Measurements from ENCODE around the gene SAMD13.

The SAMD13 gene, protein sequence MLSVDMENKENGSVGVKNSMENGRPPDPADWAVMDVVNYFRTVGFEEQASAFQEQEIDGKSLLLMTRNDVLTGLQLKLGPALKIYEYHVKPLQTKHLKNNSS

DNA sequence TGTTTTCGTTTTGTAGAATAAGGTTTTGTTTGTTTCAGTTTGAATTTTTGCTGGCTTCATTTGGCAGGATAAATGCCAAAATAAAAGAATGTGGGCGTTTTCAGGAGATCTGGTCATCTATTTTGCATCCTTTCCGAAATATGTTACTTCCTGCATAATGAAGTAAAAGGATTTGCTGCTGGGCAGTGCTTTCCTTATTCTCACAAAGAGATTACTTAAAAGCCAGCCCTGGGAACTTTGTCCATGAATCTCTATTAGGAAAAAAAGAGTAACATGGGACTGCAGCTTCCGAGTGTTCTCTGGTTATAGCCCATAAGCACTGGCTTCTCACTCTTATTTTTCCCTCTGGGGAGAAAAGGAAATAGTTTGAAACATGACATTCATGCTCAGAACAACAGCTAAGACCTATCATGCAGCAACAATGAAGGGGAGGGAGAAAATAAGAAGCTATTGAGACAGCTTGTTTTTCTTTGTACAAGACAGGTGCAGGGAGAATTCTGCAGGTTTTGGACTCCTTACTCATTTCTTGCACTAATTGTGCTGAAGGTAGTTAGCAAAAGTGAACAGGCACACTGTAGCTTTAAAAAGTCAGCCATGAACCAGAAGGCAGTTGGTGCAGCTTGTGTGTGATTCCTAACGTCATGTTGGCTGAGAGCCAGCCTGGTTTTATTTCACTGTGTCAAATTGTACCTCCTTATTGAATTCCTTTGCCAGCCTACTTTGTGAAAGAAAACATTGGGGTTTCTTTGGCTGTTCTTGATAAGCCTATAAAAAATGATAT lies at the start of gene SAMD13:
Gene SAMD13 (plus strand): TSS at position 705 of the 781 bp plus-strand sequence. CDS start 1,527 bp downstream, outside the sequence.
- peak in 2 of 3 donors; percentile 2 to 6 for DNase-seq (ENCODE audit: low read depth in 3 of 3)

DNA sequence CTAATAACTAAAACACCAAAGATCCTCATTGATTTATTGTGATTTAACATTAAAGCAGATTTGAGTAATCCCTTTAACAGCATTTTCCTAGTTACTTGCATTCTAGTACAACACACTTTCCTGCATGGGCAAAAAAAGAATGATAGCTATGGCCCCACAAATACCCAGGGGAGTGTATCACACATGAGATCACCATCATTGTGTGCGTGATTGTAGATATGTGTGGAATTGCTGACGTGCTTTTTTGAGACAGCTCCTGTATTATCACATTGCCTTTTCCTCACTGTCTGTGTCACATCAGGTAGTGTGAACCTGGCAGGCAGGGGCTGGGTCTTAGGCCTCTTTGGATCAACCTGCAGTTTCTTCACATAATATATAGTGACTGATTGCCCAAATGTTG lies 48.5 kb upstream of the SAMD13 start:
- DNase-seq (ENCODE audit: low read depth in 3 of 3) = no peak

DNA sequence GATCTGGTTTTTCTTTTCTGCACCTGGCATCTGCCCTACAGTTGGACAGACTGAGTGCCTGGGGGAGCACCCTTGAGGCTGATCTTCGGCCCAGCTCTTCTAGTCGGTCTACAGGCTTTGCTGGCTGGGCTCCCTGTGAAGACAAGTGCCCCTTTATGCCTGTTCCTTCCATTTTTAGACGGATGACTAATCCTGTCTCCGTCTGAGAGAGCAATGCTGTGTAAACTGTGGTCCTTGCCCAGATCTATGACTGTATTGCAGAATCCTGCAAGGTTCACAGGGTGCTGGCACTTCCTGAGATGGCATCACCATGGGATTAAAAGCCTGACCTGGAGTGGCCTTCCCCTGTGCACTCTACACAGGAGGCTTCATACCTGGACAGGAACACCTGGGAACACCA lies 47.6 kb upstream of the SAMD13 start:
- DNase-seq (ENCODE audit: low read depth in 3 of 3) = no peak

DNA sequence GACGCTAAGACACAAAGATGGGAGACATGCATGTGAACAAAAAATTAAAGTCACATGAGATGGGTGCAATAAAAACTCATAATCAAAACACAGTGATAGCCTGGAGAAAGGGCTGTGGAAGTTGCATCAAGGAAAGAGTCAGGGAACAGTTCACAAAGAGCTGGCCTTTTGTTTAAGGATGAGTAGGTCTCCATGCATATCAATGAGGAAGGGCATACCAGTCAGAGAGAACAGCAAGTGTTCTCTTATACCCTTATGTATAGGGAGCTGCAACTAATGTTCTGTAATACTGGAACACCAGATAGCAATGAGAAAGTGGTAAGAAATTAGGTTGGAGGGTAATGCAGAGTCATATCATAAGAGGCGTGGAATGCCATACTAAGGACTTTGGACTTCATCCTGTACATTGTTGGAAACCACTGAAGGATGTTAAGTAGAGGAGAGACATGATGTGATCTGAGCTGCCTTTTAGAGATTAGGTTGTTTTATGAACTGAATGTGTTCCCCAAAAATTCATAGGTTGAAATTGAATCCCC lies 46.7 kb upstream of the SAMD13 start:
- no peak for DNase-seq (ENCODE audit: low read depth in 3 of 3)

DNA sequence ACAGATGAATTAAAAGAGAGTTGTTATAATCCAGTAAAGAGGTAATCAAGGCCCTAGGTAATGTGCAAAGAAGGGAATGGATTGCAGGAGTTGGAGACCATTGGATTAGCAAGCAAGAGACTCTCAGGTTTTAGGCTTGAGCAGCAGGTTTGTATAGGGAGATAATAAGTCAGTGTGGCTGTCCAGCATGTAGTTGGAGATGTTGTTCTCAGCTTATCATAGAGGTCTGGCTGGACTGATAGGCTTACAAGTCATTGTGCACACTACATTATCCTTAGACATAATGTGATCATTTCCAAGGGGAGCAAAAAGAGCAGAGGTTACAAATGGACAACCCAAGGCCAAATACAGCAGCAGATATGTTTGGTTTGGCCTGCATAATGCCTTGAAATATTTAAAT lies 45.9 kb upstream of the SAMD13 start:
- no peak for DNase-seq (ENCODE audit: low read depth in 3 of 3)

DNA sequence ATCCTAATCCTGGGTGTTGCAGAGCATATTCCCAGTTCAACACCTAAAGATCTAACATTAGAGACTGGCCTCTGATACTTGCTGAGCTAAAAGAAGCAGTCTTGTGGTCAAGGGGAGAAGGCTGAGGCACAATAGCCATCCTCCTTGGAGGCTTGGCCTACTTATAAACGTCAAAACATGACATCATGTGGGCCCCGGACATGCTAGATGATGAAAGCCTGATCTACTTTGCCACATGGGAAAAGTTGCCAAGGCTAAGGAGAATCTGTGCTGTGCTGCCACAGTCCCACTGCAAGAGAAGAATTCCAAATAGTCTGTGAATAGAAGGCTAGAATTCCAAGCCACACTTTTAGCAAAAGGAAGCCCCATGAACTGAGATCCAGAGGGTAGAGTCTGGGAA lies 43.9 kb upstream of the SAMD13 start:
- no peak for DNase-seq (ENCODE audit: low read depth in 3 of 3)

DNA sequence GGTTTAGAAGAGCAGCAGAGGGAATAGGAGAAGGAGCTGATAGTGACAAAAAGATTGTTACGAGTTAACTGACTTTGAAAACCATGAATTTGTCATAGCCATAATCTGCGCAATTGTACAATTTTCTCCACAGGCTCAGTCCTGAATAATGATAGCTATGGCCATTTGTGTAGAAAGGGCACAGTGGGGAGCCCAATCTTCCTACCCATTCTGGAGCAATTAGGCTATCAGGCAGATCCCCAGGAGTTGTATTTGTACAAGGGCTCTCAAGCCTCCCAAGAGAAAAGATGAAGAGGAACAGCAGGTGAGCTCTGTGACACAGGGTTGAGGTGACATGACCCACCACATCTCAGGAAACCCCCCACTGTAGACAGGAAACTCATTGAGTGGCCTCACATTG lies 42.1 kb upstream of the SAMD13 start:
- no peak for DNase-seq (ENCODE audit: low read depth in 3 of 3)

DNA sequence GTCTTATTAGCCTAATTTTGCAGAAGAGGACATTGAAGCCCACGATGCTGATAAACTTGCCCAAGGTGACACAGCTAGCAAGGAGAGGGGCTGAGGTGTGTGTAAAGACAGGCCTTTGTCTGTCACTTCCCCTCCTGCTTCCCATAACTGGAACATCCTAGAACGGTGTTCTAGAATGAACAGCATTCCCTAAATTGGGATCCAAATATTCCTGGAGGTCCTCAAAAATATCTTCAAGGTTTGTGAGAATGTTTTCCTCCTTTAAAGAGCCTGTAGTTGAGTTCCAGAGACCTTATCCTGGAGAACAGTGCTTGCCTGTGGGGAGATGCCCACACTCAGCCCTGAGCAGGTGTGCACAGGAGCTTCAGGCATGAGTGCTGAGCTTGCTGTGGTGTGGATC lies 41.5 kb upstream of the SAMD13 start:
- no peak for DNase-seq (ENCODE audit: low read depth in 3 of 3)

DNA sequence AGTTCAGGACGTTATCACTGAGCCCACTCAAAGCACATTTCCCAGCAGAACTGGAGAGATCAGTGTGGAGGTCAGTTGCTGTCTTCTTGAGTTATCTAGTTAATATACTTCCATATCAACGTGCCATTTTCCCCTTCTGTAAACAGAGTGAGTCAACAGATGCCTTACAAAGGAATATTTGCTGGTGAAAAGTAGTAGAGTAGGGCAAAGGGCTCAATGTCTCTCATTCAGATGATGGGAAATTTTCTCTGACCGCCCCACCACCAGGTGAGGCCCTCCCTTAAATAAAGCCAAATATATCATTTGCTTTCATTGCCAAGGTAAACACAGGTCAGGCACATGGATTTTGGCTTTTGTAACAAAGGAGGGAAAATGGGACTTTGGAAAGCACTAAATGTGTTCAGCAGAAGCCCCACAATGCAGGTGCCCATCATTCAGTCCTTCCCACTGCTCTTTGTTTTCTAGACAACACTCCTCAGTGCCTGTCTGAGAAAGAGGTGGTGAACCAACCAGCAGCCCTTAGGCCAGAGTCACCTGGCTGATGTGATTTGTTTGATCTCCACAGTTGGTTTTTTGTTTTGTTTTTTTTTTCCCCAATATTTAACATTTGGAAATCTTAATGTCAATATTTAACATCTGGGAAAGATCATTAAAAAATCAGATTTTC lies 40.5 kb upstream of the SAMD13 start:
- DNase-seq (ENCODE audit: low read depth in 3 of 3) = no peak

DNA sequence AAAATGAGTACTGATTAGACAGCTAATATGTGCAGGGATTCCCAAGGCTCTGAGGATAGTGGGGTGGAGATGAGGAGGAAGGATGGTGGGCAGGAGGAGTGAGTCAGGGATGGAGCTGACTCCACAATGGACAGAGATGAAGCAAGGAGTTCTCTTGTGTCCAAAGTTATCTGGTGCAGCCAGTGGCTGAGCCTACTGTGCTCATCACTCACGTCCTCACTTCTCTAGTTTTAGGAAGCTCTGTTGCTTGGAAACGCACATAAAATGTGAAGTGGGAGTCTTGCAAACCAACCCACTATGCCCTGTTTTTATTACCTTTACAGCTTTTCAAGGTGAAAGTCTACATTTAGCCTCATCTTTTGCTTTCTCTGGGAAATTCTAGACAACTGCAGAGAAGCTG lies 36.5 kb upstream of the SAMD13 start:
- DNase-seq (ENCODE audit: low read depth in 3 of 3) = no peak

DNA sequence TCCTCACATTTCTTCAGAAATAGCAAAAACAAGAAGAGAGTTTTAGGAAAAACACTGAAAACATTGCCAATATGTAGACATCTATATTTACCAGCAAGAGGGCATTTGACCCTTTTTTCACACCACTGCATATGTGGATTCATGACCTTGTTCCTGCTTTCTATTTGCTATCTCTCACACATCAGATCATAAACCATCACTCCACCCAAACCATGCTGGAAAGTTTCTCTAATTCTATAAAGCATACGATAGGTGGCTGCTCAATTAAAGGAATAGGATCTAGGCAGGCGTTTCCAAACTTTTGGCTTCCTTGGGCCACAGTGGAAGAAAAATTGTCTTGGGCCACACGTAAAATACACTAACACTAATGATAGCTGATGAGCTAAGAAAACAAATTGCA lies 35.6 kb upstream of the SAMD13 start:
- DNase-seq (ENCODE audit: low read depth in 3 of 3) = no peak

DNA sequence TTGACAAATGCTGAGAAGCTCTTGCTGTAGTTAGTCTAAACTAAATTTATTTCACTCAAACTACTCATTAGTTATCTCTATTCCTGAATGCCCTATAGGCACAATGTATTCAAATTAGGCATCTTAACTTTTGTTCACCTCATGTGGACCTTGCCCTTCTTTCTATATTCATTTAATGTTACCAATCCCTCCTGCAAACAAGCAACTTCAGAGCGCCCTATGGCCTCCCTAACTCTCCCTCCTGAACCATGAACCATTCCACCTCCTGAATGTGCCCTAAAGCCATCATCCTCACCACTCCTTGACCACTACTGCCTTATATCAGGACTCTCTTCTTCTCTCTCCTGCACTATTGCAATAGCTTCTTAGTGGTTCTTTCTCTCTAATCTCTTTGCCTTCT lies 34.8 kb upstream of the SAMD13 start:
- no peak for DNase-seq (ENCODE audit: low read depth in 3 of 3)

DNA sequence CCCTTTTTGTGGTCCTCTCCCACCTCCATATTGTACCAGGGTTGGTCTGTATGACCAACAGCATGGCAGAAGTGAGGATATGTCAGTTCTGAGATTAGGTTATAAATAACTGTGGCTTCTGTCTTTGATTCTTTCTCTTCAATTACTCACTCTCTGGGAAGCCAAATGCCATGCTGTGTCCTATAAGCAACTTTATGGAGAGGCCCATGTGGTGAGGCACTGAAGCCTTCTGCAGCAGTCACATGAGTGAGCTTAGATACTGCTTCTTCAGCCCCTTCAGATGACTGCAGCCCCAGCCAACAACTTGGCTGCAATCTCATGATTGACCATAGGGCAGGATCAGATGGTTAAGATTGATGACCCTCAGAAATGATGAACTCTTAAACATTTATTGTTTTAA lies 34.0 kb upstream of the SAMD13 start:
- DNase-seq (ENCODE audit: low read depth in 3 of 3) = no peak

DNA sequence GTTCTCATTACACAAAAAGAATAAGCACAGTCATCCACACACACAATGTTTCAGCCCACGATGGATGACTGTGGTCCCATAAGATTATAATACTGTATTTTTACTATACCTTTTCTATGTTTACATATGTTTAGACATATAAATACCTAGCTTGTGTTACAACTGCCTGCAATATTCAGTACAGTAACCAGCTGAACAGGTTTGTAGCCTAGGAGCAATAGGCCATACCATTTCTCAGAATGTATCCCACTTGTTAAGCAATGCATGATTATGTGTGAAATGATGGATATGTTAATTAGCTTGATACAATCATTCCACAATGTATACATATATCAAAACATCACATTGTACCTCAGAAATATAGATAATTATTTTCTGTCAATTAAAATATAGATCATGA lies 33.2 kb upstream of the SAMD13 start:
- DNase-seq (ENCODE audit: low read depth in 3 of 3) = no peak

DNA sequence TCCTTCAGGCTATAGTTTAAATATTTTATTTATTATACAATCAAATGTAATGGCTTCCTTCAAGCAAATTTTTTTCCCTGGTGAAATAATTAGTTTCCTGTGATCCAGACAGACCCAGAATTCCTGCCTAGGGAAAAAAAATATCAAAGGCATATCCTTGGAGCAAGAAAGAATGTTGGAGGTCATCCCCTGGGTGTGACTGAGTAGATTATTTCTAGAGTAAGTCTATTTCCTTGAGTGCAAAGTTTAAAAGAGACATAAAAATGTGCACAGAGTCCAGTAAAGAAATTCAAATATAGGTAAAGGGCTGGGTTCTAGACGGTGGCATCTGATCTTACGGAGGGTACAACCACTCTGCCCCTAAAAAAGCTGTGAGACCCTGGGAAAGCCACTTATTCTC lies 32.2 kb upstream of the SAMD13 start:
- DNase-seq (ENCODE audit: low read depth in 3 of 3) = no peak

DNA sequence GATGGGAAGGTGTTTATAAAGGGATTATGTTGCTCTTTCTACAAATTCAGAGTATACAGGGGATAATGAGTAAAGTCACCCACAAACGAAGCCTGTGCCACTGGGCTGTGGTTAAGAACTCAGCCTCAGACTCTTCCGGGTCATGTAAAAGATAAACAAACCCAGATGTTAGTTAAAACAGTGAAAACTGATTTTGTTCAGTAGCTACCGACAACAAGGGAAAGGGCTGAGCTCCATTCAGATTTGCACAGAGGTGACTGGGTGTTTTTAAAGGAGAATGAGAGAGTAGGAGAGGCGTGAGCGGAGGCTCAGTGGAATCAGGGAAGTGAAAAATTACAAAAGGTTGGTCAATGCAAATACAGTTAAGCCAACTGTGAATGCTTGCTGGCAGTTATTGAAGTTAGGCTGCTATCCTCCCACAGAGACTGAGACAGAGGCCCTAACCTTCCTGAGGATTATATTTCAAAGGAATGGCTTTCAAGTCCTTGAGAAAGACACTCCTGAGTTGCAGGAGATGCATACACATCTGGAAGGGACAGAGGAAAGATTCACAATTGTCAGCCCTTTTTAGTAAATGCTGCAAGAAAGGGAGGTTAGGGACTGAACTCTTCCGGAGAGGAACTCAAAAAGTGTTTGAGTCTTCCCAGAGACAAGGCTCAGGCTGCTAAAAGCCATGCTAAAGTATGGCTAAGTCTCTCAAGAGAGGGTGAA lies 29.9 kb upstream of the SAMD13 start:
- DNase-seq (ENCODE audit: low read depth in 3 of 3) = no peak

DNA sequence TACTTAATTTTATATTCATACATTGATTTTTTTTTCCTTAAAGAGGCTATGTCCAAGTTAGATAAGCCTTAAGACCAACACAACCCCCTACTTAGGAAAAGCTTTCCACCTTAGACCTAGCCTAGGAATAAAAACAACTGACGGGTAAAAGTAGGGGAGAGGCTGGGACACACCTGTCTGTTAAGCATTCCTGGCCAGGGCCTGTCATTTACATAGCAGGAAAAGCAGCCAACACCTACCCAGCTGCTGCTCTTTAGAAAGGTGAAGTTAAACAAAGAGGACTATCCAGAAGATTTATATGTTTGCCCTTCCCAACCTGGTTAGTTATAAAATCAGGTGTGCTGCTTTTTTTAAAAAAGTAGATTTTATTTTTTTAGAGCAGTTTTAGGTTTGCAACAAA lies 29.1 kb upstream of the SAMD13 start:
- DNase-seq (ENCODE audit: low read depth in 3 of 3) = no peak

DNA sequence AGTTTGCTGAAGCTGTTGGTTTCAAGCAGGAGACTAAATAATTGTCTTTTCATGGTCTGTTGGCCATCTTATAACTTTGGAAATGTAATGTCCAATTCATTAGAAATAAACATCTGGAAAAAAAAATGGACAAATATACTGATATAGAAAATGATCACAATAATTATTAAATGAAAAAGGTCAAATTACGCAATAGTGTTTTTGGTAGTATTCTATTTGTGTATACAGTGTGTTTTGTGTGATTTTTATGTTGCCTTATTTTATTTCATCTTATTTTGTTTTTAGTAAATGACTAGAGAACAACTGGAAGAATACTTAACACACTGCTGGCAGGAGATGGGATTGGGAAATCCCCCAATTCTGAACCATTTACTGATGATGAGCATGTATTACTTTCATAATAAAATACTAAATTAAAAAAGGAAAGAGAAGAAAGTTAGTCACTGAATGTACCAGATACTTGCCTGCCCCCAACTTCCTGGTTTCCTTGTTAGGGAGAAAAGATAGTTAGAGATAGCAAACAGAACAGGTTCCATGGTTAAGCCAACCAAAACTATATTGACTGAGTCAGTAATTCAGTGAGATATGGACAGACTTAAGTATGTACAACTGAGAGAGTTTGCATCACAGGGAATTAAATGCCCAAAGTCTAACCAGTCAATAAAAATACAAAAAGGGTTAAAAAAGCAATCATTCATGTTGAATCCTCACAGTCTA lies 24.0 kb upstream of the SAMD13 start:
- DNase-seq (ENCODE audit: low read depth in 3 of 3) = no peak

DNA sequence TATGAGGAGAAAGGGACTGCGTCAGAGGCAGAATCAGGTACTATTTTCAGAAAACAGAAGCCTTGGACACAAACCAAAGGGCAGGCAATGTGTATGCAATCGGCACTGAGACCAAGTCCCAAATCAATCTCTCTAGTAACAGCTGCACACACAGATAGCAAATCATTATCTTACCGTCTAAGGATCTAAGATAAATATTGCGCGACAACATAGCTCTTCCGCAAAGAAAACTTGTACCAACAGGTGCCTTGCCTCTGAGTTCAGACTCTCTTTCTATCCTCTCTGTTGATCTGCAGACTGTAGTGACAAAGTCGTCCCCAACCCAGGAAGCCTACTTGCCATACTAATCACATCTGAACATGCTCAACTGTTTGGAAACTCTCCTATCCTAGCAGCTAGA lies 22.6 kb upstream of the SAMD13 start:
- no peak for DNase-seq (ENCODE audit: low read depth in 3 of 3)

DNA sequence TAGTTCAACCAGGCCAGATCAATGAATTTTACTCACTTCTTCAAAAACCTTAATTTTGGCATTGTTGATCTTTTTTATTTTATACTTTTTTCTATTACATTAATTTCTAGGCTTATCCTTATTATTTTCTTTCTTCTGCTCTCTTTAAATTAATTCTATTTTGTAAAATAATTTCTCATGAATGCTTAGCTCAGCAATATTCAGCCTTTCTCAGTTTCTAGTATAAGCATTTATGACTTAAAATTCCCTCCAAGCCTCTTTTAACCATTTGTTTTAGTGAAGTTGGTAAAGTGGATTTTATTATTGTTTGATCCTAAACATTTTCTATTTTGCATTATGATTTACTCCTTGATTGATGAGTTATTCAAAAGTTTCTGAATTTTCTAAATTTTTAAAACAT lies 20.6 kb upstream of the SAMD13 start:
- no peak for DNase-seq (ENCODE audit: low read depth in 3 of 3)

DNA sequence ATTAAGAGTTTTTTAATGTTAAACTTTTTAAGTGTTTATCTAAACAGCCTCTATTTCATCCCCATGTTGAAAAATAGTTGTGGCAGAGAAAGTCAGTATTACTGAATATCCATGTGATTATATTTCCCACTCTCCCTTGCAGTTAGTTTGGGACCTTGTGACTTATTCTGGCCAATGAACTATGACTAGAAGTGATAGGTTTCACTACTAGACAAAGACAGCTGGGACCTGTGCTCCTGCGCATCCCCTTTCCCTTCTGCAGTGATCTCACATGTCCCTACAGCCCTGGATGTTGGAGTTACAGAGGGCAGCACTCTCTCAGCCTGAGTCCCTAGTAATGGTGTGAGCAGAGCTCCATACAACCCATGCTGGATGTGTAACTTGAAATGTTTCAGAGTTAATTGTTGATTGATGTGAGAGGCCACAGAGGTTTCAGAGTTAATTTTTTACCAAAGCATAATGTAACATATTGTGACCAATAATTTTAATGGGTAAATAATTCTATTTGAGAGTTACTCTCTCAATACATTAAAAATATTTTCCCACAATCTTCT lies 18.7 kb upstream of the SAMD13 start:
- DNase-seq (ENCODE audit: low read depth in 3 of 3) = no peak

All from stimulated activated CD4-positive, alpha-beta T cell treated with anti-CD3 and anti-CD28 coated beads, TNF-alpha, amount 100 ng/mL, for 48 hours (primary cell).